B cell (primary cell): ENCODE data around the gene SNED1. TPM values are rescaled to one million over a fixed set of nuclear protein-coding genes. Genes with fewer than 3 reads are reported as not detected.

Experiments used
- ATAC-seq: fragments of 200-7000 bp; cut with Tn5 transposase; one replicate; pipeline ENCODE4 v1.10.0; 2021; ENCODE audit warnings: low read depth, mild to moderate bottlenecking, moderate number of reproducible peaks, moderate library complexity
- CTCF ChIA-PET: fragments of 350-600 bp; sonication (Branson Sonifier 250); formaldehyde crosslinking; loops from one replicate; lab custom pipeline; 2021; ENCODE audit warnings: antibody characterized with exemption, inconsistent platforms; lab: Charles Lee
- POLR2A ChIA-PET: fragments of 350-600 bp; sonication (Branson Sonifier 250); formaldehyde crosslinking; loops from one replicate; lab custom pipeline; 2021; ENCODE audit warnings: antibody characterized with exemption; lab: Charles Lee
- DNase-seq: peaks from one replicate; pipeline ENCODE4 v3.0.0; 2013
- H2AFZ ChIP-seq: 2 replicates; pipeline ENCODE4 v1.6.1; 2012; ENCODE audit warnings: mild to moderate bottlenecking, low read depth, low read length; ENCODE audit not compliant: insufficient read depth, poor library complexity, severe bottlenecking
- H3K27ac ChIP-seq, 2 donors: 1 replicate in 1 of 2; 2 replicates in 1 of 2; pipeline ENCODE4 v1.5.1; 2012 to 2013; ENCODE audit warnings: low read length in 2 of 2, mild to moderate bottlenecking in 2 of 2, moderate library complexity in 1 of 2
- H3K27me3 ChIP-seq, 4 experiments: fragments of 200-600 bp in 1 of 4; sonication (generic) in 1 of 4; replicated peaks in 1 of 4; 1 replicate in 2 of 4; 2 replicates in 2 of 4; pipeline versions ENCODE4 v1.6.1 to v1.7.0; 2013 to 2016; ENCODE audit warnings: low read length in 3 of 4, mild to moderate bottlenecking in 2 of 4, mixed read lengths in 1 of 4, moderate library complexity in 1 of 4; ENCODE audit not compliant: insufficient read depth in 4 of 4, control insufficient read depth in 3 of 4; ENCODE audit errors: control extremely low read depth in 1 of 4
- H3K36me3 ChIP-seq, 2 experiments: replicated peaks in 1 of 2; 1 replicate in 1 of 2; 2 replicates in 1 of 2; pipeline versions ENCODE4 v1.6.1 to v1.7.1; 2013; ENCODE audit warnings: low read length in 1 of 2; ENCODE audit not compliant: insufficient read depth in 2 of 2, control insufficient read depth in 1 of 2; ENCODE audit errors: control extremely low read depth in 1 of 2, extremely low read depth in 1 of 2
- H3K4me1 ChIP-seq, 2 donors: fragments of 200-600 bp in 1 of 2; sonication (generic) in 1 of 2; 1 replicate in 1 of 2; 2 replicates in 1 of 2; pipeline versions ENCODE4 v1.5.1 to v1.6.1; 2013 to 2017; ENCODE audit warnings: low read length in 2 of 2; ENCODE audit not compliant: control insufficient read depth in 2 of 2, insufficient read depth in 2 of 2
- H3K4me2 ChIP-seq: replicated peaks from 2 replicates; pipeline ENCODE3; 2012; ENCODE audit warnings: mild to moderate bottlenecking, low read depth, low read length; ENCODE audit not compliant: poor library complexity, severe bottlenecking
- H3K4me3 ChIP-seq, 5 experiments: fragments of 200-600 bp in 1 of 5; sonication (generic) in 1 of 5; 1 replicate in 3 of 5; 2 replicates in 2 of 5; pipeline versions ENCODE4 v1.5.1 to v1.7.0; 2011 to 2016; ENCODE audit warnings: low read length in 4 of 5, mild to moderate bottlenecking in 4 of 5, low read depth in 2 of 5, control low read depth in 1 of 5, moderate library complexity in 1 of 5; ENCODE audit not compliant: insufficient read depth in 1 of 5; ENCODE audit errors: control extremely low read depth in 1 of 5, extremely low read depth in 1 of 5
- H3K79me2 ChIP-seq: fragments of 200-600 bp; sonication (generic); one replicate; pipeline ENCODE4 v1.6.0; 2016; ENCODE audit warnings: low read length; ENCODE audit not compliant: control insufficient read depth, insufficient read depth
- H3K9ac ChIP-seq: fragments of 200-600 bp; sonication (generic); 2 replicates; pipeline ENCODE4 v1.6.1; 2017; ENCODE audit warnings: mild to moderate bottlenecking, low read length, moderate library complexity
- H3K9me3 ChIP-seq, 3 donors: one replicate each; pipeline versions ENCODE4 v1.6.1 to v1.7.1; 2013; ENCODE audit warnings: low read length in 2 of 3; ENCODE audit not compliant: control insufficient read depth in 2 of 3, insufficient read depth in 1 of 3; ENCODE audit errors: control extremely low read depth in 1 of 3
- H4K20me1 ChIP-seq: 2 replicates; pipeline ENCODE4 v1.6.0; 2012; ENCODE audit warnings: mild to moderate bottlenecking, low read length; ENCODE audit not compliant: insufficient read depth, control insufficient read depth, poor library complexity, severe bottlenecking
- H3K27ac Mint-ChIP-seq: one replicate; pipeline ENCODE4 v1.8.0; 2021; ENCODE audit warnings: mixed read lengths
- H3K27me3 Mint-ChIP-seq: one replicate; pipeline ENCODE4 v1.8.0; 2021; ENCODE audit warnings: mixed read lengths
- H3K4me1 Mint-ChIP-seq: one replicate; pipeline ENCODE4 v1.8.0; 2021; ENCODE audit warnings: mixed read lengths
- H3K4me3 Mint-ChIP-seq: one replicate; pipeline ENCODE4 v1.8.0; 2021; ENCODE audit warnings: mixed read lengths
- H3K9me3 Mint-ChIP-seq: one replicate; pipeline ENCODE4 v1.8.0; 2022; ENCODE audit warnings: mixed read lengths; ENCODE audit not compliant: insufficient read depth
- CTCF ChIP-seq: fragments of 200-600 bp; IDR thresholded peaks from one replicate; pipeline ENCODE4 v1.8.0; 2022; ENCODE audit warnings: antibody characterized with exemption, mild to moderate bottlenecking
- EZH2 ChIP-seq: IDR thresholded peaks from 2 replicates; pipeline ENCODE4 v1.6.1; 2012; ENCODE audit warnings: borderline replicate concordance, low read depth, mild to moderate bottlenecking, moderate library complexity, low read length; ENCODE audit not compliant: insufficient read depth, poor library complexity, severe bottlenecking
- WGBS: methylation state at CpG from one replicate; pipeline ENCODE4 v1.1.5; 2013; ENCODE audit warnings: missing lambda C conversion rate; ENCODE audit not compliant: insufficient coverage; 5-methylcytosine and 5-hydroxymethylcytosine counted together
- intact Hi-C: fragments of 100-400 bp; cut with micrococcal nuclease; formaldehyde crosslinking; loops from one replicate; pipeline ENCODE4 v1.10.0; 2022
- polyA plus RNA-seq: library from polyadenylated mRNA; depleted of rRNA; stranded (reverse); fragments of >200 nt; gene quantifications from 2 replicates; pipeline ENCODE4 v1.2.3, GENCODE V29; 2012
- total RNA-seq, 2 donors: library from RNA; stranded (reverse); fragments of 120-200 nt in 1 of 2; gene quantifications; 1 replicate in 1 of 2; 2 replicates in 1 of 2; pipeline versions ENCODE4 v1.2.3 to v1.2.4, GENCODE V29; 2013 to 2022

The SNED1 gene
- total and polyA plus RNA-seq, 2 donors (not counting 1 experiment from before 2014, with no cell fraction given), result 25.5 to 336 TPM

DNA sequence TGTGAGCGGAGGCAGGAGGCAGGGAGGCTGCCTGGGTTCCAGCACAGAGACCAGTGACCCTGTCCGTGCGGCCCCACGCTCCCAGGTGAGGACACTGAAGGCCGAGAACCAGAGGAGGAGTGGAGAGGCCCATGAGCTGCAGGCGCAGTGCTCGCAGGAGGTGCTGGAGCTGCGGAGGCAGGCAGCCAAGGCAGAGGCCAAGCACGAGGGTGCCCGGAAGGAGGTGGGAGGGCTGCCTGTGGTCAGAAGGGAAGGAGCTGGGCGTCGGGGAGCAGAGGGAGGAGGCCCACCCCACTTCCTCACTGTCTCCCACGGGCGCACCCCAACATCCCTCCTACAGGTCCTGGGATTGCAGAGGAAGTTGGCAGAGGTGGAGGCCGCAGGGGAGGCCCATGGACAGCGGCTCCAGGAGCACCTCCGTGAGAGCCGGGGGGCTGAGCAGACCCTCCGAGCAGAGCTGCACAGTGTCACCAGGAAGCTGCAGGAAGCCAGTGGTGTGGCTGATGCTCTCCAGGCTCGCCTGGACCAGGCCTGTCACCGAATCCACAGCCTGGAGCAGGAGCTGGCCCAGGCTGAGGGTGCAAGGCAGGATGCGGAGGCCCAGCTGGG lies 33.0 kb upstream of the SNED1 start:
- no peak for ATAC-seq
- no peaks in the 10 kb centered on the region for H3K4me1 Mint-ChIP-seq
- Histone ChIP-seq H3K27me3 (no peaks in the 10 kb centered on the region), H3K4me2 (no peak overlapping the region), H3K79me2 (no peaks in the 10 kb centered on the region), H2AFZ (no peak overlapping the region), H3K4me1 (no peaks in the 10 kb centered on the region), H3K9me3 (no peaks in the 10 kb centered on the region), H3K9ac (no peak overlapping the region), H4K20me1 (no peaks in the 10 kb centered on the region), H3K27ac (no peak overlapping the region), H3K4me3 (no peak overlapping the region), H3K36me3 (no peaks in the 10 kb centered on the region)
- CTCF ChIA-PET, result no interaction called here
- H3K4me3 Mint-ChIP-seq, result no peak overlapping the region
- no peaks in the 10 kb centered on the region for H3K27me3 Mint-ChIP-seq
- TF ChIP-seq CTCF, result no peak
- TF ChIP-seq EZH2, result no peak
- 44% methylated on average over 21 of the region's 22 CpGs for WGBS
- intact Hi-C loops, result no loop called here
- H3K27ac Mint-ChIP-seq, result no peak overlapping the region
- DNase-seq, result no peak
- no peaks in the 10 kb centered on the region for H3K9me3 Mint-ChIP-seq
- POLR2A ChIA-PET, result no interaction called here

GRCh38 chr2:240965905-240966456 lies 32.4 kb upstream of the SNED1 start:
- no peaks in the 10 kb centered on the region for H3K27me3 ChIP-seq
- ChIA-PET POLR2A (no interaction called here), CTCF (no interaction called here)
- TF ChIP-seq CTCF, result no peak
- TF ChIP-seq EZH2, result no peak
- Mint-ChIP-seq H3K9me3 (no peaks in the 10 kb centered on the region), H3K27me3 (no peaks in the 10 kb centered on the region), H3K4me3 (no peak overlapping the region), H3K27ac (no peak overlapping the region), H3K4me1 (no peaks in the 10 kb centered on the region)
- no peaks in the 10 kb centered on the region for H4K20me1 ChIP-seq
- no peak overlapping the region for H3K9ac ChIP-seq
- WGBS, result 81% methylated on average over 27 of the region's 28 CpGs
- H3K36me3 ChIP-seq, result no peaks in the 10 kb centered on the region
- DNase-seq (no peak), ATAC-seq (no peak)
- no peaks in the 10 kb centered on the region for H3K79me2 ChIP-seq
- H3K9me3 ChIP-seq, result no peaks in the 10 kb centered on the region
- intact Hi-C loops, result no loop called here
- H3K4me3 ChIP-seq, result no peak overlapping the region
- no peak overlapping the region for H3K27ac ChIP-seq
- H2AFZ ChIP-seq, result no peak overlapping the region
- H3K4me2 ChIP-seq, result no peak overlapping the region
- H3K4me1 ChIP-seq, result no peaks in the 10 kb centered on the region
